GM23338 (cell line): ENCODE results near the gene SIGLEC7. TPM values are rescaled to one million over a fixed set of nuclear protein-coding genes. Genes with fewer than 3 reads are reported as not detected.

Experiments
- ATAC-seq: fragments of 200-7000 bp; cut with Tn5 transposase; 3 replicates; pipeline ENCODE4 v1.9.1; 2020
- DNase-seq: peaks from one replicate; pipeline ENCODE4 v3.0.0-alpha.2; 2015; ENCODE audit warnings: low spot score
- H2AFZ ChIP-seq: fragments of 200-600 bp; sonication (generic); 2 replicates; pipeline ENCODE4 v1.8.0; 2016; ENCODE audit warnings: antibody characterized with exemption, mild to moderate bottlenecking, moderate library complexity
- H3F3A ChIP-seq: fragments of 200-600 bp; sonication (generic); replicated peaks from 2 replicates; pipeline ENCODE4 v1.8.0; 2017; ENCODE audit warnings: antibody characterized with exemption, mixed run types, low read depth
- H3K27ac ChIP-seq: fragments of 200-600 bp; sonication (generic); 2 replicates; pipeline ENCODE4 v1.6.1; 2016; ENCODE audit warnings: low read depth
- H3K27me3 ChIP-seq: fragments of 200-600 bp; sonication (generic); 2 replicates; pipeline ENCODE4 v1.8.0; 2016; ENCODE audit warnings: mild to moderate bottlenecking, mixed run types, moderate library complexity; ENCODE audit not compliant: insufficient read depth
- H3K36me3 ChIP-seq: fragments of 200-600 bp; sonication (generic); 2 replicates; pipeline ENCODE4 v1.8.0; 2016; ENCODE audit warnings: mild to moderate bottlenecking; ENCODE audit not compliant: insufficient read depth
- H3K4me1 ChIP-seq: fragments of 200-600 bp; sonication (generic); 2 replicates; pipeline ENCODE4 v1.8.0; 2016; ENCODE audit warnings: mild to moderate bottlenecking, moderate library complexity; ENCODE audit not compliant: insufficient read depth
- H3K4me2 ChIP-seq: fragments of 200-600 bp; sonication (generic); 2 replicates; pipeline ENCODE4 v1.7.1; 2017; ENCODE audit warnings: mixed run types
- H3K4me3 ChIP-seq: fragments of 200-600 bp; sonication (generic); 2 replicates; pipeline ENCODE4 v1.6.1; 2016; ENCODE audit warnings: mixed run types
- H3K79me2 ChIP-seq: fragments of 200-600 bp; sonication (generic); replicated peaks from 2 replicates; pipeline ENCODE4 v1.8.0; 2017; ENCODE audit warnings: mild to moderate bottlenecking; ENCODE audit not compliant: insufficient read depth
- H3K9me2 ChIP-seq: fragments of 200-600 bp; sonication (generic); 2 replicates; pipeline ENCODE4 v1.8.0; 2017; ENCODE audit not compliant: insufficient read depth
- H4K20me1 ChIP-seq: fragments of 200-600 bp; sonication (generic); replicated peaks from 2 replicates; pipeline ENCODE4 v1.8.0; 2017; ENCODE audit warnings: mild to moderate bottlenecking; ENCODE audit not compliant: insufficient read depth
- H3K27ac Mint-ChIP-seq: 2 replicates; pipeline ENCODE4 v1.8.0; 2020; ENCODE audit warnings: inconsistent platforms, mild to moderate bottlenecking, moderate library complexity, mixed read lengths
- H3K27me3 Mint-ChIP-seq: 3 replicates; pipeline ENCODE4 v1.8.0; 2022; ENCODE audit warnings: low read depth, mild to moderate bottlenecking, moderate library complexity, mixed read lengths, inconsistent platforms; ENCODE audit not compliant: insufficient read depth, poor library complexity
- H3K36me3 Mint-ChIP-seq: 3 replicates; pipeline ENCODE4 v1.8.0; 2021; ENCODE audit warnings: low read depth, mild to moderate bottlenecking, inconsistent platforms, moderate library complexity, mixed read lengths
- H3K4me1 Mint-ChIP-seq: 3 replicates; pipeline ENCODE4 v1.8.0; 2020; ENCODE audit warnings: mild to moderate bottlenecking, inconsistent platforms, mixed read lengths
- H3K4me3 Mint-ChIP-seq: 3 replicates; pipeline ENCODE4 v1.8.0; 2021; ENCODE audit warnings: moderate library complexity, mild to moderate bottlenecking, inconsistent platforms, mixed read lengths
- H3K9me3 Mint-ChIP-seq: 3 replicates; pipeline ENCODE4 v1.8.0; 2020; ENCODE audit warnings: moderate library complexity, mild to moderate bottlenecking, inconsistent platforms, mixed read lengths
- CREB1 ChIP-seq: fragments of 250-450 bp; sonication (Bioruptor Pico); IDR thresholded peaks from 2 replicates; pipeline ENCODE4 v1.5.0; 2020; ENCODE audit warnings: low read depth, mild to moderate bottlenecking, moderate library complexity
- EZH2 ChIP-seq: fragments of 200-600 bp; sonication (generic); IDR thresholded peaks from one replicate; pipeline ENCODE4 v1.8.0; 2017; ENCODE audit warnings: antibody characterized with exemption, mild to moderate bottlenecking, low read depth; ENCODE audit not compliant: unreplicated experiment
- JUNB ChIP-seq: IDR thresholded peaks from one replicate; pipeline ENCODE4 v1.6.1; 2016; ENCODE audit warnings: antibody characterized with exemption; ENCODE audit not compliant: unreplicated experiment
- NANOG ChIP-seq: IDR thresholded peaks from 2 replicates; pipeline ENCODE4 v1.6.1; 2016; ENCODE audit warnings: antibody characterized with exemption, borderline replicate concordance
- POLR2AphosphoS5 ChIP-seq: IDR thresholded peaks from 2 replicates; pipeline ENCODE4 v1.6.1; 2016; ENCODE audit warnings: antibody characterized with exemption, low read depth
- STAT1 ChIP-seq: IDR thresholded peaks from one replicate; pipeline ENCODE4 v1.6.1; 2016; ENCODE audit warnings: antibody characterized with exemption; ENCODE audit not compliant: unreplicated experiment
- ZNF114 ChIP-seq: fragments of 250-450 bp; sonication (Bioruptor Pico); IDR thresholded peaks from 2 replicates; pipeline ENCODE4 v1.5.0; 2020; ENCODE audit warnings: mild to moderate bottlenecking, moderate library complexity
- ZNF331 ChIP-seq: fragments of 250-450 bp; sonication (Bioruptor Pico); IDR thresholded peaks from 2 replicates; pipeline ENCODE4 v1.5.0; 2020; ENCODE audit warnings: low read depth, mild to moderate bottlenecking, moderate library complexity
- polyA plus RNA-seq: library from polyadenylated mRNA; unstranded; fragments of >200 nt; fragmentation: Nextera tagmentation; extraction: Ambion mirVana; gene quantifications from 2 replicates; pipeline ENCODE4 v1.2.1, GENCODE V29; 2016
- total RNA-seq: library from RNA; depleted of rRNA; stranded (reverse); fragments of >200 nt; shearing (Covaris generic); gene quantifications from 2 replicates; pipeline ENCODE4 v1.2.3, GENCODE V29; 2014
- TF ChIP-seq, protein P1 (sequence below): fragments of 250-450 bp; sonication (Bioruptor Pico); IDR thresholded peaks from 2 replicates; pipeline ENCODE4 v1.5.0; 2020; ENCODE audit warnings: mild to moderate bottlenecking, moderate library complexity
- TF ChIP-seq, protein P2 (sequence below): IDR thresholded peaks from 2 replicates; pipeline ENCODE4 v1.6.1; 2016; ENCODE audit warnings: antibody characterized with exemption

SIGLEC7 gene
- total and polyA plus RNA-seq, 2 experiments from 2014 or later, result not detected

DNA sequence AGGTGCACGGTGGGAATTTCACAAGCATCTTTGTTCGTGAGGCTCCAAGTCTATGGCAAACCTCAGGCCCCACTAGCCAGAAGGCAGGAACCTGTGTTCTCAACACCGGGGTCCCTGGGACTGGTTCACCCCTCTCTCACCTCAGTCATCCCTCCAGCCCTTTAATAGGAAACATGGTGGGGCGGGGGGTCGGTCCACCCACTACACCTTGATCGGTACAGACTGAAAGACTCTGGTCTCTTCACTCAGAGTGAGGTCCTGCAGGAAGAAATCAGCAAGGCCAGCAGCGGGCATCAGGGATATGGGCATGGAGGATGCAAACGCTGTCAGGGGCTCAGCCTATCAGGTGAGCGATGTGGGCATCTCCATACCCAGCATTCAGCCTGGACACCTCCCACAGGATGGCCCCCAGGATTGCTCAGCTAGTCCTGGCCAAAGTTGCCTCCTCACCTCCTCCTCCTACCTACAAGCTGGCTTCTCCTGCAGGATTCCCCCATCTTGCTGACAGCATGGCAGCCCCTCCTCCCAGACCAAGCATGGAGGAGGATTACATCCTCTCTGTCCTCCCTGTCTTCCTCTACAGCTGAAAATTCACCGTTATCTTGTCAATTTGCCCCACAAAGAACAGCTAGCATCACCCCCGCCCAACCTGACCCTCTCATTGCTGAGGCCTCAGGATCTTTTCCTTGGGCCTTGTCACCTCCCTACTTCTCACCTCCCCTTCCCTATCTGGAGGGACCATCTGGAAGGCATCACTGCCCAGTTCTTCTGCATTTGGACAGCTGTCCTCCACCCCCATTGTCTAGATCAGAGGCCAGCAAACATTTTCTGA, 45.5 kb downstream of the SIGLEC7 start:
- H3K4me1 Mint-ChIP-seq, result no peaks in the 10 kb centered on the region
- TF ChIP-seq POLR2AphosphoS5, result no peak
- TF ChIP-seq, protein P1, sequence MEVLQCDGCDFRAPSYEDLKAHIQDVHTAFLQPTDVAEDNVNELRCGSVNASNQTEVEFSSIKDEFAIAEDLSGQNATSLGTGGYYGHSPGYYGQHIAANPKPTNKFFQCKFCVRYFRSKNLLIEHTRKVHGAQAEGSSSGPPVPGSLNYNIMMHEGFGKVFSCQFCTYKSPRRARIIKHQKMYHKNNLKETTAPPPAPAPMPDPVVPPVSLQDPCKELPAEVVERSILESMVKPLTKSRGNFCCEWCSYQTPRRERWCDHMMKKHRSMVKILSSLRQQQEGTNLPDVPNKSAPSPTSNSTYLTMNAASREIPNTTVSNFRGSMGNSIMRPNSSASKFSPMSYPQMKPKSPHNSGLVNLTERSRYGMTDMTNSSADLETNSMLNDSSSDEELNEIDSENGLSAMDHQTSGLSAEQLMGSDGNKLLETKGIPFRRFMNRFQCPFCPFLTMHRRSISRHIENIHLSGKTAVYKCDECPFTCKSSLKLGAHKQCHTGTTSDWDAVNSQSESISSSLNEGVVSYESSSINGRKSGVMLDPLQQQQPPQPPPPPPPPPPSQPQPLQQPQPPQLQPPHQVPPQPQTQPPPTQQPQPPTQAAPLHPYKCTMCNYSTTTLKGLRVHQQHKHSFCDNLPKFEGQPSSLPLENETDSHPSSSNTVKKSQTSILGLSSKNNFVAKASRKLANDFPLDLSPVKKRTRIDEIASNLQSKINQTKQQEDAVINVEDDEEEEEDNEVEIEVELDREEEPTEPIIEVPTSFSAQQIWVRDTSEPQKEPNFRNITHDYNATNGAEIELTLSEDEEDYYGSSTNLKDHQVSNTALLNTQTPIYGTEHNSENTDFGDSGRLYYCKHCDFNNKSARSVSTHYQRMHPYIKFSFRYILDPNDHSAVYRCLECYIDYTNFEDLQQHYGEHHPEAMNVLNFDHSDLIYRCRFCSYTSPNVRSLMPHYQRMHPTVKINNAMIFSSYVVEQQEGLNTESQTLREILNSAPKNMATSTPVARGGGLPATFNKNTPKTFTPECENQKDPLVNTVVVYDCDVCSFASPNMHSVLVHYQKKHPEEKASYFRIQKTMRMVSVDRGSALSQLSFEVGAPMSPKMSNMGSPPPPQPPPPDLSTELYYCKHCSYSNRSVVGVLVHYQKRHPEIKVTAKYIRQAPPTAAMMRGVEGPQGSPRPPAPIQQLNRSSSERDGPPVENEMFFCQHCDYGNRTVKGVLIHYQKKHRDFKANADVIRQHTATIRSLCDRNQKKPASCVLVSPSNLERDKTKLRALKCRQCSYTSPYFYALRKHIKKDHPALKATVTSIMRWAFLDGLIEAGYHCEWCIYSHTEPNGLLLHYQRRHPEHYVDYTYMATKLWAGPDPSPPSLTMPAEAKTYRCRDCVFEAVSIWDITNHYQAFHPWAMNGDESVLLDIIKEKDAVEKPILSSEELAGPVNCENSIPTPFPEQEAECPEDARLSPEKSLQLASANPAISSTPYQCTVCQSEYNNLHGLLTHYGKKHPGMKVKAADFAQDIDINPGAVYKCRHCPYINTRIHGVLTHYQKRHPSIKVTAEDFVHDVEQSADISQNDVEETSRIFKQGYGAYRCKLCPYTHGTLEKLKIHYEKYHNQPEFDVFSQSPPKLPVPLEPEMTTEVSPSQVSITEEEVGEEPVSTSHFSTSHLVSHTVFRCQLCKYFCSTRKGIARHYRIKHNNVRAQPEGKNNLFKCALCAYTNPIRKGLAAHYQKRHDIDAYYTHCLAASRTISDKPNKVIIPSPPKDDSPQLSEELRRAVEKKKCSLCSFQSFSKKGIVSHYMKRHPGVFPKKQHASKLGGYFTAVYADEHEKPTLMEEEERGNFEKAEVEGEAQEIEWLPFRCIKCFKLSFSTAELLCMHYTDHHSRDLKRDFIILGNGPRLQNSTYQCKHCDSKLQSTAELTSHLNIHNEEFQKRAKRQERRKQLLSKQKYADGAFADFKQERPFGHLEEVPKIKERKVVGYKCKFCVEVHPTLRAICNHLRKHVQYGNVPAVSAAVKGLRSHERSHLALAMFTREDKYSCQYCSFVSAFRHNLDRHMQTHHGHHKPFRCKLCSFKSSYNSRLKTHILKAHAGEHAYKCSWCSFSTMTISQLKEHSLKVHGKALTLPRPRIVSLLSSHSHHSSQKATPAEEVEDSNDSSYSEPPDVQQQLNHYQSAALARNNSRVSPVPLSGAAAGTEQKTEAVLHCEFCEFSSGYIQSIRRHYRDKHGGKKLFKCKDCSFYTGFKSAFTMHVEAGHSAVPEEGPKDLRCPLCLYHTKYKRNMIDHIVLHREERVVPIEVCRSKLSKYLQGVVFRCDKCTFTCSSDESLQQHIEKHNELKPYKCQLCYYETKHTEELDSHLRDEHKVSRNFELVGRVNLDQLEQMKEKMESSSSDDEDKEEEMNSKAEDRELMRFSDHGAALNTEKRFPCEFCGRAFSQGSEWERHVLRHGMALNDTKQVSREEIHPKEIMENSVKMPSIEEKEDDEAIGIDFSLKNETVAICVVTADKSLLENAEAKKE (CRISPR knock-in tag), result no peak
- no peak for TF ChIP-seq ZNF114 (CRISPR knock-in tag)
- TF ChIP-seq, protein P2, sequence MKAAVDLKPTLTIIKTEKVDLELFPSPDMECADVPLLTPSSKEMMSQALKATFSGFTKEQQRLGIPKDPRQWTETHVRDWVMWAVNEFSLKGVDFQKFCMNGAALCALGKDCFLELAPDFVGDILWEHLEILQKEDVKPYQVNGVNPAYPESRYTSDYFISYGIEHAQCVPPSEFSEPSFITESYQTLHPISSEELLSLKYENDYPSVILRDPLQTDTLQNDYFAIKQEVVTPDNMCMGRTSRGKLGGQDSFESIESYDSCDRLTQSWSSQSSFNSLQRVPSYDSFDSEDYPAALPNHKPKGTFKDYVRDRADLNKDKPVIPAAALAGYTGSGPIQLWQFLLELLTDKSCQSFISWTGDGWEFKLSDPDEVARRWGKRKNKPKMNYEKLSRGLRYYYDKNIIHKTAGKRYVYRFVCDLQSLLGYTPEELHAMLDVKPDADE, result no peak
- no peak for TF ChIP-seq CREB1
- no peak for TF ChIP-seq ZNF331 (CRISPR knock-in tag)
- TF ChIP-seq NANOG, result no peak
- no peak for TF ChIP-seq STAT1
- no peak for TF ChIP-seq JUNB
- TF ChIP-seq EZH2, result no peak
- Histone ChIP-seq H3K9me2 (0 out of 2 replicates have a peak, but pooled peaks cover 2% of the 10 kb centered on the region), H4K20me1 (no peaks in the 10 kb centered on the region), H3K4me1 (no peaks in the 10 kb centered on the region), H3F3A (no peaks in the 10 kb centered on the region), H3K79me2 (no peaks in the 10 kb centered on the region), H3K27me3 (peaks cover 11% of the 10 kb centered on the region; the same call in 1 of the 2 replicates), H3K4me3 (no peak overlapping the region), H3K4me2 (no peak overlapping the region), H3K27ac (no peak overlapping the region), H2AFZ (no peak overlapping the region), H3K36me3 (no peaks in the 10 kb centered on the region)
- H3K4me3 Mint-ChIP-seq, result no peak overlapping the region
- H3K27me3 Mint-ChIP-seq, result peaks cover 14% of the 10 kb centered on the region
- no peak for ATAC-seq
- no peak for DNase-seq
- H3K9me3 Mint-ChIP-seq, result peaks cover 40% of the 10 kb centered on the region; the same call in 2 of the 3 replicates
- no peak overlapping the region for H3K27ac Mint-ChIP-seq
- no peaks in the 10 kb centered on the region for H3K36me3 Mint-ChIP-seq
